H9 (cell line): ENCODE measurements around the gene PLEKHA1. TPM values are rescaled to one million over a fixed set of nuclear protein-coding genes. Genes with fewer than 3 reads are reported as not detected.

Experiments used
- DNase-seq: peaks from one replicate; pipeline ENCODE4 v3.0.0-alpha.2; 2017
- H2AFZ ChIP-seq: one replicate; pipeline ENCODE4 v1.6.1; 2013; ENCODE audit warnings: mild to moderate bottlenecking, low read length, control low read depth, moderate library complexity
- H2AK5ac ChIP-seq: 2 replicates; pipeline ENCODE4 v1.6.1; 2013; ENCODE audit warnings: low read length, control low read depth, mixed read lengths; ENCODE audit not compliant: insufficient read length
- H2BK120ac ChIP-seq: one replicate; pipeline ENCODE4 v1.6.1; 2013; ENCODE audit warnings: low read depth, mild to moderate bottlenecking, low read length, control low read depth, inconsistent platforms; ENCODE audit not compliant: poor library complexity, severe bottlenecking
- H2BK12ac ChIP-seq: 2 replicates; pipeline ENCODE4 v1.6.1; 2013; ENCODE audit warnings: low read length, control low read depth, mixed read lengths, low read depth; ENCODE audit not compliant: insufficient read length
- H2BK15ac ChIP-seq: 2 replicates; pipeline ENCODE4 v1.6.1; 2013; ENCODE audit warnings: low read depth, low read length, control low read depth
- H2BK20ac ChIP-seq: one replicate; pipeline ENCODE4 v1.6.1; 2013; ENCODE audit warnings: low read depth, mild to moderate bottlenecking, low read length, control low read depth, inconsistent platforms; ENCODE audit not compliant: poor library complexity, severe bottlenecking
- H2BK5ac ChIP-seq: 2 replicates; pipeline ENCODE4 v1.6.1; 2013; ENCODE audit warnings: low read length, control low read depth, mixed read lengths; ENCODE audit not compliant: insufficient read length
- H3K14ac ChIP-seq: 2 replicates; pipeline ENCODE4 v1.6.1; 2013; ENCODE audit warnings: low read length, control low read depth; ENCODE audit not compliant: insufficient read depth
- H3K18ac ChIP-seq: 2 replicates; pipeline ENCODE4 v1.6.1; 2013; ENCODE audit warnings: low read depth, mild to moderate bottlenecking, mixed read lengths, low read length, control low read depth; ENCODE audit not compliant: insufficient read length
- H3K23ac ChIP-seq: 2 replicates; pipeline ENCODE4 v1.6.1; 2013; ENCODE audit warnings: low read length, control low read depth, mixed read lengths, low read depth; ENCODE audit not compliant: insufficient read length
- H3K23me2 ChIP-seq: 2 replicates; pipeline ENCODE4 v1.6.1; 2013; ENCODE audit warnings: low read depth, mild to moderate bottlenecking, mixed read lengths, low read length, control low read depth; ENCODE audit not compliant: insufficient read length, poor library complexity, severe bottlenecking
- H3K27ac ChIP-seq: 2 replicates; pipeline ENCODE4 v1.5.1; 2013; ENCODE audit warnings: low read length, control low read depth, mixed read lengths, low read depth; ENCODE audit not compliant: insufficient read length
- H3K27me3 ChIP-seq: 2 replicates; pipeline ENCODE4 v1.6.1; 2013; ENCODE audit warnings: low read length, control low read depth, inconsistent platforms; ENCODE audit not compliant: insufficient read depth
- H3K4ac ChIP-seq: 2 replicates; pipeline ENCODE4 v1.6.1; 2013; ENCODE audit warnings: low read depth, mild to moderate bottlenecking, control low read depth, inconsistent platforms, low read length, moderate library complexity
- H3K4me1 ChIP-seq: 2 replicates; pipeline ENCODE4 v1.6.1; 2013; ENCODE audit warnings: low read length, control low read depth, inconsistent platforms; ENCODE audit not compliant: insufficient read depth
- H3K4me2 ChIP-seq: 2 replicates; pipeline ENCODE4 v1.6.1; 2013; ENCODE audit warnings: low read length, control low read depth, mixed read lengths; ENCODE audit not compliant: insufficient read length, insufficient read depth
- H3K56ac ChIP-seq: 2 replicates; pipeline ENCODE4 v1.6.1; 2013; ENCODE audit warnings: low read depth, mild to moderate bottlenecking, mixed read lengths, low read length, control low read depth; ENCODE audit not compliant: insufficient read length
- H3K79me1 ChIP-seq: 2 replicates; pipeline ENCODE4 v1.6.1; 2013; ENCODE audit warnings: low read depth, mild to moderate bottlenecking, moderate library complexity, low read length, control low read depth, inconsistent platforms; ENCODE audit not compliant: insufficient read depth, poor library complexity, severe bottlenecking
- H3K79me2 ChIP-seq: 2 replicates; pipeline ENCODE4 v1.6.1; 2013; ENCODE audit warnings: low read length, control low read depth, inconsistent platforms; ENCODE audit not compliant: insufficient read depth
- H3K9ac ChIP-seq: 2 replicates; pipeline ENCODE4 v1.6.1; 2013; ENCODE audit warnings: low read length, control low read depth, mixed read lengths; ENCODE audit not compliant: insufficient read length; ENCODE audit errors: extremely low read depth
- H3K9me3 ChIP-seq: one replicate; pipeline ENCODE4 v1.6.1; 2013; ENCODE audit warnings: low read depth, low read length, inconsistent platforms; ENCODE audit not compliant: control insufficient read depth
- H3T11ph ChIP-seq: one replicate; pipeline ENCODE4 v1.6.1; 2013; ENCODE audit warnings: mild to moderate bottlenecking, low read length, control low read depth, inconsistent platforms
- H4K20me1 ChIP-seq: one replicate; pipeline ENCODE4 v1.6.1; 2013; ENCODE audit not compliant: control insufficient read depth, insufficient read length, insufficient read depth
- H4K5ac ChIP-seq: 2 replicates; pipeline ENCODE4 v1.6.1; 2013; ENCODE audit warnings: low read depth, mild to moderate bottlenecking, mixed read lengths, low read length, control low read depth; ENCODE audit not compliant: insufficient read length
- H4K8ac ChIP-seq: replicated peaks from 2 replicates; pipeline ENCODE4 v1.6.1; 2013; ENCODE audit warnings: low read length, control low read depth, mixed read lengths, low read depth; ENCODE audit not compliant: insufficient read length
- H4K91ac ChIP-seq: 2 replicates; pipeline ENCODE4 v1.6.1; 2013; ENCODE audit warnings: low read depth, mild to moderate bottlenecking, moderate library complexity, mixed read lengths, low read length, control low read depth; ENCODE audit not compliant: insufficient read length
- H3K27ac Mint-ChIP-seq, 3 experiments: 2 replicates in 2 of 3; 3 replicates in 1 of 3; pipeline ENCODE4 v1.8.0; 2020 to 2021; ENCODE audit warnings: mixed read lengths in 3 of 3, mild to moderate bottlenecking in 1 of 3, moderate library complexity in 1 of 3
- H3K27me3 Mint-ChIP-seq: 2 replicates; pipeline ENCODE4 v1.8.0; 2021; ENCODE audit warnings: low read depth, mild to moderate bottlenecking, moderate library complexity, mixed read lengths
- H3K36me3 Mint-ChIP-seq, 3 experiments: 2 replicates in 2 of 3; 3 replicates in 1 of 3; pipeline ENCODE4 v1.8.0; 2020 to 2021; ENCODE audit warnings: low read depth in 3 of 3, mixed read lengths in 3 of 3; ENCODE audit not compliant: insufficient read depth in 1 of 3
- H3K4me1 Mint-ChIP-seq, 2 experiments: 2 replicates each; pipeline ENCODE4 v1.8.0; 2020; ENCODE audit warnings: mixed read lengths in 2 of 2
- H3K4me3 Mint-ChIP-seq, 2 experiments: 2 replicates in 1 of 2; 3 replicates in 1 of 2; pipeline ENCODE4 v1.8.0; 2020 to 2021; ENCODE audit warnings: mild to moderate bottlenecking in 2 of 2, mixed read lengths in 2 of 2, moderate library complexity in 1 of 2
- H3K9me3 Mint-ChIP-seq, 2 experiments: 2 replicates in 1 of 2; 3 replicates in 1 of 2; pipeline ENCODE4 v1.8.0; 2020; ENCODE audit warnings: mild to moderate bottlenecking in 2 of 2, mixed read lengths in 2 of 2, moderate library complexity in 1 of 2
- CTCF ChIP-seq: fragments of 200-600 bp; sonication (generic); conservative IDR thresholded peaks from 3 replicates; pipeline ENCODE4 v1.8.0; 2021; ENCODE audit warnings: antibody characterized with exemption, mild to moderate bottlenecking
- WGBS: extraction: QIAGEN DNeasy Blood & Tissue Kit; methylation state at CpG from one replicate; pipeline ENCODE4 v1.1.7; 2013; ENCODE audit warnings: missing lambda C conversion rate, low lambda C conversion rate, mixed read lengths; ENCODE audit not compliant: insufficient read length; ENCODE audit errors: extremely low coverage; 5-methylcytosine and 5-hydroxymethylcytosine counted together
- total RNA-seq: library from RNA; stranded (reverse); gene quantifications from 2 replicates; pipeline ENCODE4 v1.2.1, GENCODE V29; 2021

The PLEKHA1 gene
- total RNA-seq, 1 experiment from 2014 or later, result 32.7 TPM

- Histone ChIP-seq H3K23ac (no peak overlapping the region), H3K79me2 (no peaks in the 10 kb centered on the region), H4K5ac (no peak overlapping the region), H2BK15ac (no peak overlapping the region), H3K4me2 (no peak overlapping the region), H3K27me3 (no peaks in the 10 kb centered on the region), H3K18ac (no peak overlapping the region), H4K20me1 (no peaks in the 10 kb centered on the region), H3K9me3 (no peaks in the 10 kb centered on the region), H2AK5ac (no peak overlapping the region), H3K27ac (no peak overlapping the region), H2BK12ac (no peak overlapping the region), H2AFZ (no peak overlapping the region), H3K23me2 (no peaks in the 10 kb centered on the region), H3K14ac (no peak overlapping the region), H3T11ph (no peak overlapping the region), H4K8ac (no peak overlapping the region), H3K56ac (no peak overlapping the region), H2BK120ac (no peak overlapping the region), H3K4ac (no peak overlapping the region), H3K79me1 (no peaks in the 10 kb centered on the region), H3K9ac (no peak overlapping the region), H2BK5ac (no peak overlapping the region), H3K4me1 (no peaks in the 10 kb centered on the region), H4K91ac (no peak overlapping the region), H2BK20ac (no peak overlapping the region)
- Mint-ChIP-seq H3K4me1 (peaks cover 0 to 9% of the 10 kb centered on the region in 2 experiments; a peak in 3 of 4 replicates), H3K4me3 (no peak overlapping the region), H3K27ac (no peak overlapping the region), H3K27me3 (peaks cover 6% of the 10 kb centered on the region), H3K36me3 (peaks cover 2 to 6% (median 3%) of the 10 kb centered on the region in 3 experiments; a peak in 5 of 7 replicates), H3K9me3 (peaks cover 14 to 20% of the 10 kb centered on the region in 2 experiments)
- WGBS, result no CpG with 5 or more reads among the region's 2 CpGs
- no peak for DNase-seq
- no peak for TF ChIP-seq CTCF
Observed at GRCh38 chr10:122446668-122447423, 72.3 kb downstream of the PLEKHA1 start.
